Cerebellar cortex (tissue), 1 donor: ENCODE data around the gene TRPV4.

Experiments
- DNase-seq: peaks from one replicate; pipeline ENCODE4 v3.0.0-alpha.2; 2015; ENCODE audit warnings: low spot score

TRPV4 gene

GRCh38 chr12:109827566-109828550 is 5.3 kb downstream of the TRPV4 start:
- no peak for DNase-seq

GRCh38 chr12:109827080-109827479 is 6.1 kb downstream of the TRPV4 start:
- DNase-seq: no peak

DNA sequence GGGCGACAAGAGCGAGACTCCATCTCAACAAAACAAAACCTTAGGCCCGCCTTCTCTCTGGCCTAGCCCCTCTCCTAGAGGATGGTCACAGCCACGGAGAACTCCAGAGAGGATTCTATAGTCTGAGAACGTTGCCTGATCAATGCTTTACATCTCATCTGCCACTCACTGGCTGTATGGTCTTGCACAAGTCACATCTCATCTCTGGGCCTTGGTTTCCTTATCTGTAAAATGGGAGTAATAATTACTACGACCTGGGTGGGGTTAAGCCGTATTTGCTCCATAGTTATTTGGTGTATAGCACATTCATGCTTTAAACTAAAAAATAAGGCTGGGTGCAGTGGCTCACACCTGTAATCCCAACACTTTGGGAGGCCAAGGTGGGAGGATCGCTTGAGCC is 8.5 kb downstream of the TRPV4 start:
- no peak for DNase-seq

DNA sequence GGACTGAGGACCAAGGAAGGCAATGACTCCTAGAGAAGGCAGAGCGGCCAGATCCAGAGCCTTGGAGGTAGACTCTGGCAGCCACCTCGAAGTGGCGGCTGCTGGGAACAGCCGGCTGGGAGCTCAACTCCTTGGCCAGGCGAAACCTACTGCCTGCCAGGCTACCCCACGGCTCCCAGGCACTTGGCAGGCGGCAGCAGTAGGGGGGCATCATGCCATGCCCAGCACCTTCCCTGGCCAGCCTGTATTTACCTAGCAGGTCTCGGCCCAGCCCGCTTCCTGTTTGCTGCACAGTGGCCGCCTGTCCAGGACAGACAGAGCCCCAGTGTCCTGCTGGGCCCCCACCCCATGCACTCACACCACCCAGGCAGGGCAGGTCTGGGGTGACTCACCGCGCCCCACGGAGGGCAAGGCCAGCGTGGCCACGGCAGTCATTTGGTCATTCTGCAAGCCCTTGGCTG is 10.2 kb downstream of the TRPV4 start:
- peak; percentile 87 for DNase-seq

DNA sequence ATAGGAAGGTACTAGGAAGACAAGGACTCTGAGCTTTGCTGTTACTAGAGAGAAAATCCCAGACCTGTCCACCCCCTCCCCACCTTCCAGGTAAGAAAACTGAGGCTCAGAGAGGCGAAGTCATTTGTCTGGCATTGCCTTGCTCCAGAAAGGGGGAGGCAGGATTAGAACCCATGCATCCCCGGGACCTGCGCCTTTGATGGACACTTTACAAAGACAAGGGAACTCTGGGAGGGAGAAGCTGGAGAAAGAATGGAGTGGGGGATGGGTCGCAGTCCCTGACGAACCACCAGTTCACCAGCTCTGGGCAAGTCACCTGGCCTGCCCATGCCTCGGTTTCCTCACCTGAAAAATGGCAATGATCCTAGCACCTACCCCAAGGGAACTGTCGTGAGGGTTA is 10.8 kb downstream of the TRPV4 start:
- no peak for DNase-seq

GRCh38 chr12:109821968-109822367 is 11.2 kb downstream of the TRPV4 start:
- DNase-seq: no peak

DNA sequence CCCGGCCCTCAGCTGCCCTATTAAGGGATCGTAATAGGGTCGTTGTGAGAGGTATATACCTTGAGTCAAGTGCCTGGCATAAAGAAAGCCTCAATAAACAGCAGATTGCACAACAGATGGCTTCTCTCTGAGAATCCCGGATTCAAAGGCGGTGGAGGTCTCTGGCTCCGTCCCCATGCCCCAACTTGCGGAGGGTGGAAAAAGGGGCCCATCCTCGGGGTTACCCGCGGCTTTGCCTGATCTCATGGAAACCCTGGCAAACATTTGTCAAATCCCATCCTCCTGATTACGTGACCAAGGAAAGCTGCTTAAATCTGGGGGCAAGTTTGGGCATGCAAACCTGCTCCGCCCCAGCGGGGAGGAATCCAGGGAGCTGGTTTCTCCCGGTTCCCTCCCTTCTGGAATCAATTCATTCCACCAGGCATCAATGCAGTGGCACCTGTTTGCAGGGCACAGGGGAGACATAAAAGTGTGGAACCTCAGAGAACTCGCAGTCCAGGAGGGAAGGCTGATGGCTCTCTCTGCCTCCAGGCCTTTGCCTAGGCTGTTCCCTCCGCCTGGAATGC is 12.3 kb downstream of the TRPV4 start:
- DNase-seq: peak; percentile 88

- peak; percentile 29 for DNase-seq
Measured at GRCh38 chr12:109818905-109819500, 14.2 kb downstream of the TRPV4 start.

GRCh38 chr12:109818253-109818652 is 14.9 kb downstream of the TRPV4 start:
- DNase-seq: no peak

- DNase-seq: no peak
Measured at GRCh38 chr12:109817627-109818231, 15.5 kb downstream of the TRPV4 start.

DNA sequence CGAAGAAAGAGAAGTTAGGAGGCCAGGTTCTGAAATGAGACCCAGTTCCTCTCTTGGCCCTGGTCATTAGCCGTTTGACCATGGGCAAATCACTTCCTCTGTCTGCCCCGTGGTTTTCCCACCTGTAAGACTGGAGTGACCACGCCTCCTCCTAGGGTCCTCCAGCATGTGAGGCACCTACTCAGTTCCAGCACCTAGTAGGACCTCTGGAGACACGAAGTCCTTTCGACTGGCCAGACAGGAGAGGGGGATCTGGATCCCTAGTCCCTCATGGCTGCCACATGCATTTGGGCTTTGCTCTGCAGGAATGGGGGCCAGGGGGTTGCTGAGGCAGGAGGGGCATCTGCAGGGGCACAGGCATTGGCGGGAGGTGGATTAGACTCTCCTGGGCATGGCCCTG is 16.3 kb downstream of the TRPV4 start:
- no peak for DNase-seq

DNA sequence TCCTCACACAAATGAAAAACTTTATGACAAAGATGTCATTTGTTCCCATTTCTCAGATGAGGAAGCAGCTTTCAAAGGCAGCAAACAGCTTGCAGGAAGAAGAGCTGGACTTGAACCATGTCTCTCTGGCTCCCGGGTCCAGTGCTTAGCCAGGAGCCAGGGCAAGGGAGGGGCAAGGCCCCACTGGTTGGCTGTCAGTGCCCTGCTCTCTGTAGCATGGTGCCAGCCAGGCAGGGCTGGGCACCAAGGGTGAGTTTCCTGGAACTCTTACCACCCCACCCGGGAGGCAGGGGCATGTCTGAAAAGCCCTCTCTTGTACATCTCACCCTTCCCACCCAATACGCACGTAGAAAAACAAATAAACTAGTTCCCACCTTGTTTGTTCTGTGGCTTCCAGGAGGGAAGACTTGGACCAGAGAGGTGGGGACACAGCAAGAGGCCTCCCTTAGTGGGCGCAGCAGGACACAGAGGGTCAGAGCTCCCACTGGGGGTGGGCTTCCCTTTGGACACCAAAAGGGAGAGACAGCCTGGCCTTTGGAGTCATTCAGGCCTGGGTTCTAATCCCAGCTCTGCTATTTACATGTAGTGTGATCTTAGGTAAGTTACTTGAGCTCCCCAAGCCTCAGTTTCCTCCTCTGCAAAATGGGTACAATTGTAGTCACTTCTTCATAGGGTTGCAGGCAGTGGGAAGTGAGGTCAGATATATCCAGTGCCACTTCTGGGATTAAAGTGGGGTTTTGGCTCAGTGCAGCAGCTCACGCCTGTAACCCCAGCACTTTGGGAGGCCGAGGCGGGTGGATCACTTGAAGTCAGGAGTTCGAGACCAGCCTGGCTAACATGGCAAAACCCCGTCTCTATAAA is 17.2 kb downstream of the TRPV4 start:
- DNase-seq: no peak

DNA sequence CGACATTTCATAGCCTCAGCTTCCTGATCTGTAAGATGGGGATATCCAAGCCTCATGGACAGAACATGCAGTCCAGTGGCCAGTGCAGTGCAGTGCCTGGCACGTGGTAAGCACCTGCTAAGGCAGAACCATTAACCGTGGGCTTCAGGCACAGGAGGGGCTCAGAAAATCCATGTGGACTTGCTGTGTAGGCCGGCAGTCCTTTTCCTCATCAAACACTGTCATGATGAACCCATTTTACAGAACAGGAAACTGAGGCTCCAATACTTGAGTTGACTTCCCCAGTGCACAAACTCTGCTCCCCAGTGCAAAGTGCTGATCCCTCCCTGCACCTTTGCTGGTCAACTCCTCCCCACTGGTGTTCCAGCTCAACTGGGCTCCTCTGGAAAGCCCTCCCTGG is 18.0 kb downstream of the TRPV4 start:
- DNase-seq: no peak

DNA sequence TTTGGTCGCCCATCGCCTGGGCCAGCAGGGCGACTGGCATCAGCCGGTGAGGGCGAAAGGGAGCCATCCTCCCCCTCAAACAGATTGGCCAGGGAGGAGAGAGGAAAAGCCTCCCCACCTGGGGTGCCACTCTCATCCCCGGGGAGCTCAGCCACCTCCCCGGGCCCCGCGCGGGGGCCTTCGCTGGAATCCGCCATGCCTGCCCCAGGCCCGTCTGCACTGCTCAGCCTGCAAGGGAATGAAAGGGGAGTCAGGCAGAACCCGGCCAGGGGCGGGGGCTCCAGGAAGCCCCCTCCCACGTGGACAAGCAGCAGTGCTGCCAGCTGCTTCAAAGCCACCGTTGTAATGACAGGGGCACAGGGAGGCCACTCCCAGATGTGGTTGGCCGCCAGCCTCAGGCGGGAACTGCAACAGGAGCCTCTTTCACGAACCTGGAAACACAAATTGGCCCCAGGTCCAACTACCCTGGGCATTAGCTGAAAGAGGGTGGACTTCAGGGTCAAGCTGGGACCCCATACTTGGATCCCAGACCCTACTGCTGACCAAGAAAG is 18.5 kb downstream of the TRPV4 start:
- DNase-seq: no peak

DNA sequence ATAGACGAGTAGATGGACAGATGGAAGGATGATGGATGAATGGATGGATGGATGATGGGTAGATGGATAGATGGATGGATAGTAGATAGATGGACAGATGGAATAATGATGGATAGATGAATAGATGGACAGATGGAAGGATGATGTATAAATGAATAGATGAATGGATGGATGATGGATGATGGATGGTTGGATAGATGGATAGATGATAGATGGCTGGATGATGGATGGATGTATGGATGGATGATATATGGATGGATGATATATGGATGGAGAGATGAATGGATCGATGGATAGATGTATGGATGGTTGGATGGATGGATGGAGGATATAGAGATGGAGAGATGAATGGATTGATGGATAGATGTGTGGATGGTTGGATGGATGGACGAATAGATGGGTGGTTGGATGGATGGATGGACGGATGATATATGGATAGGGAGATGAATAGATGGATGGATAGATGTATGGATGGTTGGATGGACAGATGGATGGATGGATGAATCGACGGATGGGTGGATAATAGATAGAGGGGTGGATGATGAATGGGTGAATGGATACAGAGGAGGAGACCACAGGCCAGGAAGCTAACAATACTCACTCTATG is 19.3 kb downstream of the TRPV4 start:
- no peak for DNase-seq

- peak; percentile 31 for DNase-seq
Measured at GRCh38 chr12:109811624-109811995, 21.6 kb downstream of the TRPV4 start.

- DNase-seq: no peak
Measured at GRCh38 chr12:109810954-109811623, 22.1 kb downstream of the TRPV4 start.

DNA sequence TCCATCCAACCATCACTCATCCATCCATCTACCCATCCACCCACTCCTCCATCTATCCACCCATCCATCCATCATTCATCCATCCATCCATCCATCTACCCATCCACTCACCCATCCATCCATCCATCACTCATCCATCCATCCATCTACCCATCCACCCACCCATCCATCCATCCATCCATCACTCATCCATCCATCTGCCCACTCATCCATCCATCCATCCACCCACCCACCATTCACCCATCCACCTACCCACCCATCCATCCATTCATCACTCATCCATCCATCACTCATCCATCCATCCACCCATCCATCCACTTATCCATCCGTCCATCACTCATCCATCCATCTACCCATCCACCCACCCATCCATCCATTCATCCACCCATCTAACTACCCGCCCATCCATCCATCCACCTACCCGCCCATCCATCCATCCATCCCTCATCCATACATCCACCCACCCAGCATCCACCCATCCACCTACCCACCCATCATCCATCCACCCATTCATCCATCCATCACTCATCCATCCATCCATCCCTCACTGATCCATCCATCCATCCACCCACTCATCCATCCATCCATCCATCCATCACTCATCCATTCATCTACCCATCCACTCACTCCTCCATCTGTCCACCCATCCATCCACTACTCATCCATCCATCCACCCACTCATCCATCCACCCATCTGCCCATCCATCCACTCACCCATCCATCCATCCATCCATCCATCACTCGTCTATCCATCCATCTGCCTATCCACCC is 24.1 kb downstream of the TRPV4 start:
- DNase-seq: no peak

DNA sequence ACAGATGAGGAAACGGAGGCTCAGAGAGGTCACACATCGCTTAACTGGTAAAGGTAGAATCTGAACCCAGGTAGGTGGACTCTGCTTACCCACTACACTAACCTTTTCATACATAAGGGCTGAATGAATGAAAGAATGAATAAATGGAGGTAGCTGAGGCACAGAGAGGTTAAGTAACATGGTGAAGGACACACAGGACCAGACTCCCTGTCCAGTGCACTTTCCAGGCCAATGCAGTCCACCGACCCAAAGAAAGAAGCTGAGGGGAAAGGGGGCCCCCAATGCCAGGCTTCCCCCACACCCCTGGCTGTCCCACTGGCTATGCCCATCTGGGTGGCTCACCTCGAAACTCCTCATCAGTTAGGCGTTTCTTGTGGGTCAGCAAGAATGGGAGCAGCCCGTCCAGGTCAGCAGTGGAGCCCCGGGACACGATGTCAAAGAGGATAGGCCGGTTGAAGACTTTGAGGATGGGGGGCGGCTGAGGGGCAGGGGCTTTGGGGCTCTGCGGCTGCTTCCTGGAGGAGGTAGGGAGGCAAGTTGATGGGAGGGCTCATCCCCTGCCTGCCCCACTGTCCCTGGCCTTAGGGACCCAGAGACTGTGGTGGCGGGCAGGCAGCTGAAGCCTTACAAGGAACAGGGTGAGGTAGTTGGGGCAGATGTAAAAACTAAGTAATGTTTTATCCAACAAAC is 25.1 kb downstream of the TRPV4 start:
- DNase-seq: no peak
